ACC112 (cell line): ENCODE measurements around the gene DRC3.
A peak's percentile ranks its signal among the peaks of the same experiment; 100 is the strongest.
"Not testable (repeated sequence)": the region's sequence is repeated elsewhere in the genome, so short reads cannot be mapped to it uniquely, and the experiment has no call there.

ENCODE experiments used
- H2AFZ ChIP-seq: fragments of 200-600 bp; sonication (generic); one replicate; pipeline ENCODE4 v1.6.0; 2017; ENCODE audit warnings: antibody characterized with exemption, low read length; ENCODE audit not compliant: unreplicated experiment
- H3K27ac ChIP-seq: fragments of 200-600 bp; sonication (generic); 2 replicates; pipeline ENCODE4 v1.5.1; 2014; ENCODE audit warnings: low read depth, mild to moderate bottlenecking, antibody characterized with exemption, low read length, moderate library complexity
- H3K27me3 ChIP-seq: fragments of 200-600 bp; sonication (generic); 2 replicates; pipeline ENCODE4 v1.6.1; 2014; ENCODE audit warnings: mild to moderate bottlenecking, antibody characterized with exemption, low read length, moderate library complexity, mixed read lengths; ENCODE audit not compliant: insufficient read depth
- H3K36me3 ChIP-seq: fragments of 200-600 bp; sonication (generic); 2 replicates; pipeline ENCODE4 v1.6.1; 2016; ENCODE audit warnings: mild to moderate bottlenecking, antibody characterized with exemption, low read length, moderate library complexity, mixed read lengths; ENCODE audit not compliant: insufficient read depth
- H3K4me1 ChIP-seq: fragments of 200-600 bp; sonication (generic); one replicate; pipeline ENCODE4 v1.6.1; 2016; ENCODE audit warnings: low read length, mixed read lengths; ENCODE audit not compliant: insufficient read depth, unreplicated experiment, control insufficient read depth
- H3K4me3 ChIP-seq: fragments of 200-600 bp; sonication (generic); 2 replicates; pipeline ENCODE4 v1.5.1; 2014; ENCODE audit warnings: mild to moderate bottlenecking, low read depth, low read length
- H3K79me2 ChIP-seq: fragments of 200-600 bp; sonication (generic); one replicate; pipeline ENCODE4 v1.6.0; 2016; ENCODE audit warnings: low read length; ENCODE audit not compliant: control insufficient read depth, unreplicated experiment, insufficient read depth

DRC3 gene

DNA sequence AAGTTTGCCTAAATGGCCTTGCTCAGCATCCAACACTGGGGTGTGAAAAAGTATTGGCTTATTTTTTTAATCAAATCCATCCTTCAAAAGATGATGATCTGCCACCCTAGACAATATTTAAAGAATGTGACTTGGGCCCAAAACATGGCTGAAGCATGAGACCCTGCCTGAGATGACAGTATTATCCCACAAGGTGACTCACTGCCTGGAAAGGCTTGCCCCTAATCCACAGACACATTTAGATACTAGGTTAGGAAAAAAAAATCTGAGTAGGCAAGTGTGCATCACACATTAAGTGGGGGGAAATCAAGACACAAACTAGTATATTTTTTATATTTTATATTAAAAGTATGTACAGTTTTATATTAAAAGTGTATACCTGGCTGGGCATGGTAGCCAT, 38.9 kb upstream of the DRC3 start:
- H3K79me2 ChIP-seq = peaks cover 55% of the 10 kb centered on the region

DNA sequence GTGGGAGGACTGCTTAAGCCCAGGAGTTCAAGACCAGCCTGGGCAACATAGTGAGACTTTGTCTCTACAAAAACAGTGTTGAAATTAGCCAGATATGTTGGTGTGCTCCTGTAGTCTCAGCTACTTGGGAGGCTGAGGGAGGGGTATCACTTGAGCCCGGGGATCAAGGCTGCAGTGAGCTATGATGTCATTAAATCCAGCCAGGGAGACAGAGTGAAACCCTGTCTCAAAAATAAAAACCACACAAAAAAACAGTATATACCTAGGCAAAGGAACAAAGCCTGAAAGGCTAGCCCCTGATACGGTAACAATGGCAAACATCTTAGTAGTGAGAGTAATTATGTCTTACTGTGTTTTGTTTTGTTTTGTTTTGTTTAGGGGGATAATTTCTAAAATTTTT, 38.4 kb upstream of the DRC3 start:
- H3K36me3 ChIP-seq = no peaks in the 10 kb centered on the region
- peaks cover 73% of the 10 kb centered on the region for H3K4me1 ChIP-seq
- no peak overlapping the region for H3K4me3 ChIP-seq
- no peaks in the 10 kb centered on the region for H3K27me3 ChIP-seq
- H3K27ac ChIP-seq = no peak overlapping the region
- H3K79me2 ChIP-seq = peaks cover 55% of the 10 kb centered on the region
- H2AFZ ChIP-seq = no peak overlapping the region

More for the DNA sequence above, 38.9 kb upstream of the DRC3 start:
- Histone ChIP-seq H3K36me3 (no peaks in the 10 kb centered on the region), H3K27ac (no peak overlapping the region), H3K4me3 (no peak overlapping the region), H3K4me1 (peaks cover 73% of the 10 kb centered on the region), H3K27me3 (no peaks in the 10 kb centered on the region), H2AFZ (no peak overlapping the region)

DNA sequence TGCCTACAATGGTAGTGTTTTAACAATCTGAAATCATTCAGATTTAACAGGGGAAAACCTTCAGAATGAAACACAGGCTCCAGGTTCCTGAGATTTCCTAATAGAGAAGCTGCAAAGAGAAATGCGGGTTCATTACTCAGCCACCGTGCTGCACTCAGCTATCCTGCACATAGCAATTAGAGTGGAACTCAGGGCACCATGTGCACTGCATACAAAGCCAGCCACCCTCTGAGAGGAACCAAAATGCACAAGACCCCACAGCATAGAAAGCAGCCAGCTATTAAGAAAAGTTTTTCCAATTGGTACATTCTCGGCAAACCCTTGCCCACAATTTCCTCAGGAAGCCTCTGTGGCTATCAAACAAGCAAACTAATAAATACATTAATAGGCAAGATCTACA, 37.9 kb upstream of the DRC3 start:
- no peak overlapping the region for H3K27ac ChIP-seq
- H3K36me3 ChIP-seq = no peaks in the 10 kb centered on the region
- H3K79me2 ChIP-seq = peaks cover 54% of the 10 kb centered on the region
- no peak overlapping the region for H2AFZ ChIP-seq
- H3K4me3 ChIP-seq = no peak overlapping the region
- H3K4me1 ChIP-seq = peaks cover 73% of the 10 kb centered on the region
- no peaks in the 10 kb centered on the region for H3K27me3 ChIP-seq

DNA sequence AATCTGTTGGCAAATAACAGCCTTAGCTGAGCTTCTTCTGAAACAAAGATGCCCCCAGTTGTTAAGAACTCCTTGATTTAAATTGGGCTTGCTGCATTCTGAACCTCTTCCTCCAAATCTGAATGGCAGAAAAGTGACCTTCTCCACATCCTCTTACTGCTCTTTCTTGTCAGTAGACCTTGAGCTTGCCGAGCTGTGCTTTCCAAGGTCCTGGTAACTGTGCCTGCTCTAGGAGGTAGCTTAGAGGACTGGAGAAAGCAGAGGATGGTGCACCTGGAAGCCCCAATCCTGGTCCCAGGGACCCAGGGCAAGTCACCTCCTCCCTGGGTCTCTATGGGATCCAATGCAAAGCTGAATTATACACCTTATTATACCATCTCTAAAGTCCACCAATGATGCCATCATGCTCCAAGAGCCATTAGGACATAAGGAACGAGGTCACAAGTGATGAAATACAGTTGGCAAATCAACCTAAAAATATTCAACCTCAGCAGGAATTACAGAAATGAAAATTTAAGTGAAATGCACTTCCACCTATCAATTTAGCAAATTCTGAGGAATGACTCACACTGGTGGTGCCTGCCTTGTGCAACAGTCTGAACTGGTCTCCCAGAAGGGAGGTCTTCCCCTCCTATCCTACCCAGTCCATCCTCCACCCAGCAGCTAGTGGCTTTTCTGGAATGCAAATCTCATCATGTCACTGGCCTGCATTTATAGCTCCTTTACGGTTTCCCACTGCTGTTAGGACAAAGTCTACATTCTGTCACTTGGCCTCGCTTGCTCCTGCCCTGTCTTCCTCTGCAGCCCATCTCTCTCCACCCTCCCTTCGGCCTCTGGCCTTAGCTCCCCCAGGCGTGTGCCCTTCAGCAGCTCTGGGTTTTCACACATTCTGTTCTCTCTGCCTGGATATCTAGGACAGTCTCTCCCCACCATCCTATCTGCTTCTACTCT, 37.1 kb upstream of the DRC3 start:
- H3K4me1 ChIP-seq = peaks cover 70% of the 10 kb centered on the region
- no peaks in the 10 kb centered on the region for H3K36me3 ChIP-seq
- H2AFZ ChIP-seq = no peak overlapping the region
- H3K27ac ChIP-seq = peak overlapping the region; percentile 89
- H3K79me2 ChIP-seq = peaks cover 55% of the 10 kb centered on the region
- H3K4me3 ChIP-seq = peak overlapping the region; percentile 36; the same call in 1 of the 2 replicates
- H3K27me3 ChIP-seq = no peaks in the 10 kb centered on the region

DNA sequence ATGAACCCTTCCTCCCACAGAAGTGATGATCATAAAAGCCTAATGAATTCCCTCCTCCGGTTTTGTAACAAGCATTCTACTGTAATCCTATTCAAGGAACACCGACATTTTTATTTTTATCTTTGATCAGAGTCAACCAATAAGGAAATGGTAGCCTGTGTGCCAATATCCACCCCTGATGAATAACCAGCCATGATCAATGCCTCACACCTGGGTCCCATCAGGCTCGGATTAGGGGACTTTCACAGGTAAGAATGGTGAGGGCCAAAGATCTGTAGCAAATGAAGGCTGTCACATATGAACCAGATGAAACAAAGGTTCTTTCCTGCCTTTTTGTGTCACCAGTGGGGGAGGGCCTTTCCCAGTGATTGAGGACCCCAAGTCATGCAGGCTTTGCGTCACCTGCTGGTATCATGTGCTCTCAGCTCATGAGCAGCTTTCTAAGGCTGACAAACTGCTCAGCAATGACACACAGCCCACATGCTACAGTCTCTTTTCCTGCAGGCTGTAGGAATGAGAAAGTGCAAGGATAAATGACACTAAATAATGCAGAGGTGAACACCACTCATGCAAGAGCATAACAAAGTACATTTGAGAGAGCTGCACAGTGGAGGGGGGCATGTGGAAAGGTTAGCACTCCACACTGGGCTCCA, 35.3 kb upstream of the DRC3 start:
- Histone ChIP-seq H2AFZ (no peak overlapping the region), H3K36me3 (no peaks in the 10 kb centered on the region), H3K79me2 (peaks cover 66% of the 10 kb centered on the region), H3K27me3 (no peaks in the 10 kb centered on the region), H3K27ac (no peak overlapping the region), H3K4me1 (peaks cover 77% of the 10 kb centered on the region), H3K4me3 (no peak overlapping the region)

DNA sequence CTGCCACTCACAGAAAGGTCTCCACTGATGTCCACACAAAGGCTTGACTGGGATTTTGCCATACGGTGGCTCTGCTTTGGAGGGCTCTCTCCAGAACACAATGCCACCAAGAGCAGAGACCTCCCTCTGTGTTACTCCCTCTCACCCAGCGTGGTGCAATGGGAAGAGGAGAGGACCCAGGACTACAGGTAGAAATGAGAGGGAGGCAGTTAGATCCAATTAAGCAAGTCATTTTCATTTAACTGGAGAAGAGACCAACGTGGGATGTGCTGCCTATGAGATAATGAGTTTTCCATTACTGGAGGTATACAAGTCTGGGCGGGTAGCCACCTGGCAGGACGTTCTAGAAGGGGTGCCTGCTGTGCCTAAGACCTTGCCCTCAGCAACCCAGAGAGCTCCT, 34.7 kb upstream of the DRC3 start:
- H3K27ac ChIP-seq = no peak overlapping the region
- no peaks in the 10 kb centered on the region for H3K27me3 ChIP-seq
- H2AFZ ChIP-seq = no peak overlapping the region
- H3K4me1 ChIP-seq = peaks cover 82% of the 10 kb centered on the region
- H3K4me3 ChIP-seq = no peak overlapping the region
- H3K36me3 ChIP-seq = no peaks in the 10 kb centered on the region
- H3K79me2 ChIP-seq = peaks cover 68% of the 10 kb centered on the region

DNA sequence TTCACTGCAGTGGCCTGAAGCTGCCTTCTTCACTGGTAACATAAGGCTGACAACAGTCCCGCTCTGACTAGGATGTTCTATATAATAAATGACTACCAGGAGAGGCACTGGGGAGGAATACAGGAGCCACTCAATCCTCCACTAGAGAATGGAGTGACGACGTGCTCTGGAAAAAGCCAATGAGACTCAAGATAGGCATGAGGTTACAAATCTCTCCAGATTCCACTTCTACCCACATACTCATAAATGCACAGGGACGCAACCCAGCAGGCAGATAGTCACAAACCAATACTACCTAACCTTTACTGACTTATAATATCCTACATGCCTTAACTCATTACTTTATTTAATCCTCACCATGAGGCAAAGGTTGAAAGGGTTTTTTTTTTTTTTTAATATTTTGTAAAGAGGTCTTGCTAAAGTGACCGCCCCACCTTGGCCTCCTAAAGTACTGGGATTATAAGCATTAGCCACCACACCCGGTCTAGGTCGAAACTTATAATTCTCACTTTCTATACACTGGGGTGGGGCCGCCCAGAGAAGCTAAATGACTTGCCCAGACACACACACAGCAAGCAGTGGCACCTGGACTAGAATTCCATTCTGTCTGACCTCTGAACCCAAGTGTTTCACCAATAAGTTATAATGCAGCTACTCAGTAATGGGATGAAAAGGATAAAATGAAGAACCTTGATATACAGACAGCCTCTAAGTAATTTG, 34.1 kb upstream of the DRC3 start:
- no peak overlapping the region for H3K27ac ChIP-seq
- H3K4me1 ChIP-seq = peaks cover 84% of the 10 kb centered on the region

DNA sequence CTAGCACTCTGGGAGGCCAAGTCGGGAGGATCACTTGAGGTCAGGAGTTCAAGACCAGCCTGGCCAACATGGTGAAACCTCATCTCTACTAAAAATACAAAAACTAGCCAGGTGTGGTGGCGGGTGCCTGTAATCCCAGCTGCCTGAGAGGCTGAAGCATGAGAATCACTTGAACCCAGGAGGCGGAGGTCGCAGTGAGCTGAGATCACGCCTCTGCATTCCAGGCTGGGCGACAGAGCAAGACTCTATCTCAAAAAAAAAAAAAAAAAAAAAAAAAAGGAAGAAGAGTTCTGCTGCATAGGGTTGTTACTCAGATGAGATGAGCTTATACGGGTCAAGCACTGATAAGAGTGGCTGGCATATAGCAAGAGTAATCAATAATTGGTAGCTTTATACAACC, 32.7 kb upstream of the DRC3 start:
- peaks cover 77% of the 10 kb centered on the region for H3K4me1 ChIP-seq
- H3K79me2 ChIP-seq = peaks cover 71% of the 10 kb centered on the region

More for the DNA sequence above, 34.1 kb upstream of the DRC3 start:
- H2AFZ ChIP-seq = no peak overlapping the region
- peaks cover 67% of the 10 kb centered on the region for H3K79me2 ChIP-seq
- H3K36me3 ChIP-seq = no peaks in the 10 kb centered on the region
- no peaks in the 10 kb centered on the region for H3K27me3 ChIP-seq
- H3K4me3 ChIP-seq = no peak overlapping the region

DNA sequence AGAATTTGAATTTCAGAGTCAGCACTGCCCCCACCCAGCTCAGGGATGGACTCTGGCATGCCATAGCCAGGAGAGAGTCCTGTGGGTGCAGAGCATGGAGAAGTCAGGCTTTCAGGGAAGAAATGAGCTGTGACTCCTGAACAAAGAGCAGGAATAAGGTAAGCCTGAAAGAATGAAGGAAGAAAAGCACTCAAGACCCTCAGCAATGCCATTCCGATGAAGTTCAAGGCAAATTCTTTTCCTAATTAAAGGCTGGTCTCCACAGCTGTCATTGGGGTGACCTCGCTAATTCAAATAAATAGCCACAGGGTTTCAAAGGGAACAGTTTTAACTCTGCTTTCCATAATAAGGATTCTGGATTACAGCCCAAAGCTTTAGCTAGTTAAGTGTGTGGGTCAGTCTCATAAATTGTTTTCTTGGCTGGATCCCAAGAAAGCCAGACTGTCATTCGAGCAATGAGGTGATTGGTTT, 32.2 kb upstream of the DRC3 start:
- H3K27ac ChIP-seq = peak overlapping the region; percentile 8; the same call in 1 of the 2 replicates
- H3K4me1 ChIP-seq = peaks cover 72% of the 10 kb centered on the region
- H3K79me2 ChIP-seq = peaks cover 74% of the 10 kb centered on the region
- H3K27me3 ChIP-seq = no peaks in the 10 kb centered on the region
- no peak overlapping the region for H3K4me3 ChIP-seq
- no peak overlapping the region for H2AFZ ChIP-seq
- H3K36me3 ChIP-seq = no peaks in the 10 kb centered on the region

More for the DNA sequence above, 32.7 kb upstream of the DRC3 start:
- H3K27me3 ChIP-seq, H3K27ac ChIP-seq, H2AFZ ChIP-seq, H3K36me3 ChIP-seq, H3K4me3 ChIP-seq: not testable (repeated sequence)

DNA sequence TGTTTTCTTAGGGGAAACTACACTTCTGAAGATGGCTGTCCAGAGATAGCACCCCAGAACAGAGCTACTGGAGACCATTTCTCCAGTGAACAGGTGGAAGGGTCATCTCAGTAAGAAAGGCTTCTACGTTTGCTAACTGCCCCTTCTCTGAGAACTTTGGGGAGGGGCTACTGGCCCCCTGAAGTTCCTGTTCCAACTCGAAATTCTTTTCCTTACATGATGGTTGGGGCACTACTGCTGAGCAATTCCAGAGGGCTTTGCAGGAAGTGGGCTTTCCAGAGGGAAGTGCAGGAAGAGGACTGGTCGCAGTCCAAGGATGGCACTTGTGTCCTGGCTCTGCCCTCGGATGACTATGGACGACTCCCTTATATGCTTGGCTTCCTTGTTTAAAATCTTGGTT, 31.6 kb upstream of the DRC3 start:
- Histone ChIP-seq H3K27ac (no peak overlapping the region), H3K4me1 (peaks cover 70% of the 10 kb centered on the region), H3K36me3 (no peaks in the 10 kb centered on the region), H3K4me3 (no peak overlapping the region), H3K27me3 (no peaks in the 10 kb centered on the region), H2AFZ (no peak overlapping the region), H3K79me2 (peaks cover 75% of the 10 kb centered on the region)
